A549 treated with Hydrocortisone at 1 μM for 4 hours (cell line): ENCODE results near the gene TTLL4. TPM values are rescaled to one million over a fixed set of nuclear protein-coding genes. Genes with fewer than 3 reads are reported as not detected.

ENCODE experiments used
- total RNA-seq: library from RNA; stranded (reverse); fragments of 200-300 nt; extraction: Qiagen RNA extraction; gene quantifications from 5 replicates; pipeline ENCODE4 v1.2.3, GENCODE V29; 2022

TTLL4 gene
- total RNA-seq: 22.1 to 25.6 TPM (median 23.7 TPM) in 5 replicates

GRCh38 chr2:218710687-218711549 lies at the start of gene TTLL4:
TSS of gene TTLL4 (plus strand) at chr2:218710835. CDS start at chr2:218737677, 26,842 bp downstream.

GRCh38 chr2:218671654-218672566 lies 38.7 kb upstream of the TTLL4 start, which contains the start of the genes RNF25 and STK36:
TSS of gene RNF25 (minus strand) at chr2:218672002. CDS start at chr2:218671970, 32 bp downstream.
TSS of gene STK36 (plus strand) at chr2:218672086. CDS start at chr2:218672830, 744 bp downstream.

GRCh38 chr2:218781691-218782527 lies 71.3 kb downstream of the TTLL4 start, which contains the start of gene CYP27A1:
TSS of gene CYP27A1 (plus strand) at chr2:218782147. CDS start at chr2:218782183, 36 bp downstream.

Other genes with a start within 250 kb of the TTLL4 start
- 4.7 to 6.7 TPM (median 4.9 TPM) in 5 replicates for gene USP37, start 142.5 kb upstream of the TTLL4 start, total RNA-seq
- gene CNOT9, start 142.0 kb upstream of the TTLL4 start, total RNA-seq: 39.2 to 42.4 TPM (median 40.4 TPM) in 5 replicates
- 0.24 to 0.77 TPM (median 0.47 TPM) in 5 replicates for gene PLCD4, start 102.9 kb upstream of the TTLL4 start, total RNA-seq
- gene ZNF142, start 51.2 kb upstream of the TTLL4 start, total RNA-seq: 13.7 to 19.2 TPM (median 16.8 TPM) in 5 replicates
- 41.4 to 46.6 TPM (median 45.5 TPM) in 5 replicates for gene BCS1L, start 51.2 kb upstream of the TTLL4 start, total RNA-seq
- gene RNF25, start 38.8 kb upstream of the TTLL4 start, total RNA-seq: 44.9 to 50.7 TPM (median 47.7 TPM) in 5 replicates
- gene STK36, start 38.7 kb upstream of the TTLL4 start, total RNA-seq: 9.9 to 11.7 TPM (median 11.5 TPM) in 5 replicates
- 0.05 to 0.21 TPM (median 0.15 TPM) in 5 replicates for gene CYP27A1, start 71.3 kb downstream of the TTLL4 start, total RNA-seq
- not detected in 5 replicates for gene PRKAG3, start 121.0 kb downstream of the TTLL4 start, total RNA-seq
- gene WNT6, start 149.0 kb downstream of the TTLL4 start, total RNA-seq: 0.14 to 0.40 TPM (median 0.28 TPM) in 5 replicates
- 0.06 to 0.12 TPM (median 0.09 TPM) in 4 of 5 replicates, not detected in the other for gene WNT10A, start 170.0 kb downstream of the TTLL4 start, total RNA-seq
- 4.4 to 6.8 TPM (median 6.5 TPM) in 5 replicates for gene CDK5R2, start 248.8 kb downstream of the TTLL4 start, total RNA-seq